ENCODE measurements around the gene TMEM132D.

The TMEM132D gene

GRCh38 chr12:129440278-129440677 lies 463.5 kb downstream of the TMEM132D start:
- no peak for DNase-seq (ENCODE audit: low read depth in 2 of 2)

GRCh38 chr12:129434790-129435189 lies 469.0 kb downstream of the TMEM132D start:
- no peak for DNase-seq (ENCODE audit: low read depth in 2 of 2)

GRCh38 chr12:129428240-129428936 lies 475.4 kb downstream of the TMEM132D start:
- no peak for DNase-seq (ENCODE audit: low read depth in 2 of 2)

- DNase-seq (ENCODE audit: low read depth in 2 of 2) = no peak
Observed at GRCh38 chr12:129423041-129423580, 480.7 kb downstream of the TMEM132D start.

- DNase-seq (ENCODE audit: low read depth in 2 of 2) = no peak
Observed at GRCh38 chr12:129413295-129413694, 490.5 kb downstream of the TMEM132D start.

GRCh38 chr12:129409281-129409680 lies 494.5 kb downstream of the TMEM132D start:
- no peak for DNase-seq (ENCODE audit: low read depth in 2 of 2)

- DNase-seq (ENCODE audit: low read depth in 2 of 2) = no peak
Observed at GRCh38 chr12:129404556-129404955, 499.3 kb downstream of the TMEM132D start.

- DNase-seq (ENCODE audit: low read depth in 2 of 2) = no peak
Observed at GRCh38 chr12:129401572-129401971, 502.3 kb downstream of the TMEM132D start.

- DNase-seq (ENCODE audit: low read depth in 2 of 2) = no peak
Observed at GRCh38 chr12:129394177-129394825, 509.5 kb downstream of the TMEM132D start.

GRCh38 chr12:129393357-129393937 lies 510.4 kb downstream of the TMEM132D start:
- DNase-seq (ENCODE audit: low read depth in 2 of 2) = no peak

GRCh38 chr12:129385637-129385990 lies 518.2 kb downstream of the TMEM132D start:
- no peak for DNase-seq (ENCODE audit: low read depth in 2 of 2)

- DNase-seq (ENCODE audit: low read depth in 2 of 2) = no peak
Observed at GRCh38 chr12:129383956-129384355, 519.9 kb downstream of the TMEM132D start.

- no peak for DNase-seq (ENCODE audit: low read depth in 2 of 2)
Observed at GRCh38 chr12:129381715-129382114, 522.1 kb downstream of the TMEM132D start.

GRCh38 chr12:129379076-129379804 lies 524.6 kb downstream of the TMEM132D start:
- DNase-seq (ENCODE audit: low read depth in 2 of 2) = no peak

GRCh38 chr12:129378496-129378895 lies 525.3 kb downstream of the TMEM132D start:
- DNase-seq (ENCODE audit: low read depth in 2 of 2) = no peak

GRCh38 chr12:129373746-129374145 lies 530.1 kb downstream of the TMEM132D start:
- no peak for DNase-seq (ENCODE audit: low read depth in 2 of 2)

- no peak for DNase-seq (ENCODE audit: low read depth in 2 of 2)
Observed at GRCh38 chr12:129372876-129373275, 530.9 kb downstream of the TMEM132D start.

GRCh38 chr12:129372348-129372747 lies 531.5 kb downstream of the TMEM132D start:
- no peak for DNase-seq (ENCODE audit: low read depth in 2 of 2)

- no peak for DNase-seq (ENCODE audit: low read depth in 2 of 2)
Observed at GRCh38 chr12:129371268-129371667, 532.6 kb downstream of the TMEM132D start.

GRCh38 chr12:129366656-129367055 lies 537.2 kb downstream of the TMEM132D start:
- no peak for DNase-seq (ENCODE audit: low read depth in 2 of 2)

- no peak for DNase-seq (ENCODE audit: low read depth in 2 of 2)
Observed at GRCh38 chr12:129363041-129363440, 540.8 kb downstream of the TMEM132D start.

- DNase-seq (ENCODE audit: low read depth in 2 of 2) = no peak
Observed at GRCh38 chr12:129357233-129357632, 546.6 kb downstream of the TMEM132D start.

All from activated CD4-positive, alpha-beta T cell treated with anti-CD3 and anti-CD28 coated beads for 24 hours (primary cell).